Parathyroid adenoma (tissue), 2 donors: Measurements from ENCODE around the gene NAXD.

ENCODE experiments used
- H2AFZ ChIP-seq: fragments of 300-600 bp; sonication (generic); one replicate; pipeline ENCODE4 v1.7.0; 2017; ENCODE audit warnings: antibody characterized with exemption, mild to moderate bottlenecking
- H3K27ac ChIP-seq: fragments of 300-600 bp; sonication (generic); one replicate; pipeline ENCODE4 v1.7.0; 2017
- H3K27me3 ChIP-seq: fragments of 300-600 bp; sonication (generic); one replicate; pipeline ENCODE4 v1.7.0; 2017; ENCODE audit warnings: low read length; ENCODE audit not compliant: control insufficient read depth, insufficient read depth
- H3K36me3 ChIP-seq: fragments of 300-600 bp; sonication (generic); one replicate; pipeline ENCODE4 v1.7.0; 2017; ENCODE audit warnings: low read length; ENCODE audit not compliant: control insufficient read depth, insufficient read depth
- H3K4me1 ChIP-seq: fragments of 300-600 bp; sonication (generic); one replicate; pipeline ENCODE4 v1.7.0; 2017; ENCODE audit warnings: control low read depth
- H3K4me2 ChIP-seq: fragments of 300-600 bp; sonication (generic); one replicate; pipeline ENCODE4 v1.7.0; 2017; ENCODE audit warnings: low read length
- H3K4me3 ChIP-seq: fragments of 300-600 bp; sonication (generic); one replicate; pipeline ENCODE4 v1.7.0; 2017; ENCODE audit warnings: low read depth, low read length
- H3K79me2 ChIP-seq: fragments of 300-600 bp; sonication (generic); one replicate; pipeline ENCODE4 v1.7.0; 2017; ENCODE audit warnings: control low read depth
- H3K9ac ChIP-seq: fragments of 300-600 bp; sonication (generic); one replicate; pipeline ENCODE4 v1.7.0; 2017; ENCODE audit warnings: mild to moderate bottlenecking
- H3K9me3 ChIP-seq: fragments of 300-600 bp; sonication (generic); one replicate; pipeline ENCODE4 v1.7.0; 2017; ENCODE audit warnings: low read length; ENCODE audit not compliant: control insufficient read depth
- CTCF ChIP-seq: fragments of 300-600 bp; sonication (generic); IDR thresholded peaks from one replicate; pipeline ENCODE4 v1.7.0; 2017; ENCODE audit warnings: antibody characterized with exemption, mild to moderate bottlenecking
- donor health status: primary hyperparathyroidism.

NAXD gene

DNA sequence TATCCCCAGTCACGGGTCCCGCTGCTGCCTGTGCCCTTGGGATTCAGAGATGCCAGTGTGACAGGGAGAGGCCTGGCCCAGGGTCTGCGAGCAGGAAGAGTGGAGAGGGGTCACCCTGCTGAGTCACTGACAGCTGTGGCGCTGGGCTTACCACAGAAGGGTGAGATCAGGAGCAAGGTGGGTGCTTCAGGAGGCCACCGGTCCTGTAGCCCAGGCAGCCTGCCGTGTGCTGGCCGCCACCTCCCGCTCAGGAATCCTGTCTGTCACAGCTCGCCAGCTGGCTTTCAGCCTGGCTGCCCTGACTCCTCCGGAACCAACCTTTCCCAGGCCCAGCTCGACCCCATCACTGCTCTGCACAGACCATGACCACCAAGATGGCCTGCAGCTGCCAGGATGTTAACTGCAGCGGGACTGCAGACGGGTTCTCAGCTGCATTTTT is 25.3 kb downstream of the NAXD start:
- H3K9me3 ChIP-seq: no peaks in the 10 kb centered on the region
- peaks cover 8% of the 10 kb centered on the region for H3K4me1 ChIP-seq
- H3K9ac ChIP-seq: no peak overlapping the region
- no peak overlapping the region for H3K27ac ChIP-seq
- no peak overlapping the region for H3K4me2 ChIP-seq
- no peaks in the 10 kb centered on the region for H3K27me3 ChIP-seq
- H3K79me2 ChIP-seq: no peaks in the 10 kb centered on the region
- no peaks in the 10 kb centered on the region for H3K36me3 ChIP-seq
- H3K4me3 ChIP-seq: no peak overlapping the region
- H2AFZ ChIP-seq: no peak overlapping the region
- TF ChIP-seq CTCF: no peak

DNA sequence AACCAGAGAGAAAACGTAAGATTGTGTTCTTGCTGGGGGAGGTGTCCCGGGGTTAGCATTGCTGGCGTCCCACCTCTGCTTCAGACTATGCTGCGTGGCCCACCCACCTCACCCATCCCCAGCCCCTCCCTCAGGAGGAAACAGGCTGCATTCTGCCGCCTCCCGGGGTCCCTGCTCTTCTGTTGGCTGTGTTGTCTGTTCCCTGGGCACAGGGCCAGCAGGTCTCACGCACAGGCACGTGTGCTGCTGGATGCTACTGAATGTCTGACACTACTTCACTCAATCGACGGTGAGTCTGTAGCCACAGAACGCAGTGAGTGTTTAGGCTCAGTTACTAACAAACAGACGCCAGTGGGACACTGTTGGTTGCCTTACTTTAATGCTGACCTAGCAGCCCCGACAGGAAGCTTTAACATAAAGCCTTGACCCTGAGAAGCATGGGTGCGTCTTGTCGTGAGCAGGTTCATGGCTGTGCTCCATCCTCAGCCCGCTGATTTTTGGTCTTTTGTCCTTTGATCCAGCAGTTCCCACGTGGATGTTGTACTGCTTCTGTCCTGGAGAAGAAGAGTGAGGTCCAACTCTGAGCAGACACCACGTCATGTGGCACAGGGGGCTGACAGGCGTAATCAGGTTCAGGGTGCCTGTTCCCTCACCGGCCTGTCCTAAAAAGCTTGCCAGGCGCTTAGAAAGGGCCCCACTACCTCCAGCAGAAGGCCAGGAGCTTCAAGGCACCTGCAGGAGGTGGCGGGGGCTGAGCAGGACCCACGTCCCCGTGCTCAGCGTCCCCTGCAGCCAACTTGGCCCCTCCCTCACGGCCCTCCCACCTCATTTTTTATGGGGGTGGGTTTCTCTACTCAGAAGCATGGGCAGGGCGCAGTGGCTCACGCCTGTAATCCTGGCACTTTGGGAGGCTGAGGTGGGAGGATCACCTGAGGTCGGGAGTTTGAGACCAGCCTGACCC is 26.0 kb downstream of the NAXD start:
- Histone ChIP-seq H3K27ac (no peak overlapping the region), H2AFZ (no peak overlapping the region), H3K27me3 (no peaks in the 10 kb centered on the region), H3K4me3 (no peak overlapping the region), H3K4me2 (no peak overlapping the region), H3K36me3 (no peaks in the 10 kb centered on the region), H3K9ac (no peak overlapping the region), H3K79me2 (no peaks in the 10 kb centered on the region), H3K9me3 (no peaks in the 10 kb centered on the region), H3K4me1 (peaks cover 8% of the 10 kb centered on the region)
- TF ChIP-seq CTCF: no peak

- H3K4me2 ChIP-seq: no peak overlapping the region
- no peak overlapping the region for H3K4me3 ChIP-seq
- no peaks in the 10 kb centered on the region for H3K27me3 ChIP-seq
- no peaks in the 10 kb centered on the region for H3K9me3 ChIP-seq
- peaks cover 8% of the 10 kb centered on the region for H3K4me1 ChIP-seq
- no peak overlapping the region for H2AFZ ChIP-seq
- no peak for TF ChIP-seq CTCF
- H3K9ac ChIP-seq: no peak overlapping the region
- no peaks in the 10 kb centered on the region for H3K79me2 ChIP-seq
- no peak overlapping the region for H3K27ac ChIP-seq
- no peaks in the 10 kb centered on the region for H3K36me3 ChIP-seq
Observed at GRCh38 chr13:110642291-110642981, 27.1 kb downstream of the NAXD start.

DNA sequence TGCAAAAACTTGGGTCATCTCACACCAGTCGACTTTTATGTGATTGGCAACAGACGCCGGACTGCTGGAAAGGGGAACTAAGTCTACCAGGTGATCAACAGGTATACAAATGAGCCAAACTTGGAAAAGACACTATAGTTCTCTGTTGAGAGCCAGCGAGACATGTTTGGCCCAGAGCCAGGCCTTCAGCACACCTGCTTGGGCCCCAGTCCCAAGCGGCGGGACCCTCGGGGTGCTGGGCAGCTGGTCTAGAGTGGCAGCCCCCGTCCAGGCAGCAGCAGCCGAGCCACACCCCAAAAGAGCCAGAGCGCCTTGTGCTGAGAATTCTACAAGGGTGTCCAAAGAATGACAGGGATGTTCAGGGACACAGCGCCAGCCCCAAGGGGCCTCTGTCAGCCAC is 28.0 kb downstream of the NAXD start:
- no peak overlapping the region for H3K27ac ChIP-seq
- no peak for TF ChIP-seq CTCF

More for the DNA sequence above, 28.0 kb downstream of the NAXD start:
- H3K9ac ChIP-seq: no peak overlapping the region
- no peak overlapping the region for H3K4me2 ChIP-seq
- H3K36me3 ChIP-seq: no peaks in the 10 kb centered on the region
- H3K9me3 ChIP-seq: no peaks in the 10 kb centered on the region
- no peak overlapping the region for H3K4me3 ChIP-seq
- H3K79me2 ChIP-seq: no peaks in the 10 kb centered on the region
- no peak overlapping the region for H2AFZ ChIP-seq
- no peaks in the 10 kb centered on the region for H3K27me3 ChIP-seq
- peaks cover 8% of the 10 kb centered on the region for H3K4me1 ChIP-seq
